GM18909 (cell line): ENCODE data around the gene CCDC201.

Experiments used
- ATAC-seq: cut with Tn5 transposase; IDR thresholded peaks from one replicate; pipeline ENCODE4 v1.9.1; 2021; ENCODE audit warnings: mild to moderate bottlenecking; ENCODE audit not compliant: unreplicated experiment, poor library complexity

Gene CCDC201

DNA sequence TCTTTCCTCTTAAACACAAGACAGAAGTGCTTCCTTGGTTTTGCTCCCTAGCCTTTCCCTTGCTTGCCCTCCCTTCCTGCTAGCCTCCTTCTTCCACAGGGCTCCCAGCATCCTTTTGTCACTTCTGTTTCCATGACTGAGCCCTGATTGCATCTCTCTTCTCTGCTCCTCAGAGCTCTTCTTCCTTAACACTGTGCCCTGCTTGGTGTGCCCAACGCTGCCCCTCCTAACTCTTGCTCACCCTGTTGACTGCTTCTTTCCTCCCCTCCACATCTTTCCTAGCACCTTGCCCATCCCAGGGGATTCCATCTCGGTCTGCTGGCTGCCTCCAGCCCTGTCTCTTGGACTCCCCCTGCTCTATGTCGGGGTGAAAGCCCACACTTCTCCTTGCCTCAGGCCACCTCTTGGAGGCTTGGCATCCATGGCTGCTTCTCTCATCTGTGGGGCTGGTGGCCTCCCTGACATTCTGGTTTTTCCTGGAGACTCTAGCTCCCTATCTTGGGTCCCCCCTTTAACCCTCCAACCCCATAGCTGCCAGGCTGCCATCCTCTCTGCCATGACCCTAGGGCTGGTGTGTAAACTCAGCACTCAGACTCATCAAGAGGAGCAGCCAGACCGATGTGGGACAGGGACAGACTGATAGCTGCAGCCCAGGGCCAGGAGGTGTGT is 21.2 kb upstream of the CCDC201 start:
- no peak for ATAC-seq

DNA sequence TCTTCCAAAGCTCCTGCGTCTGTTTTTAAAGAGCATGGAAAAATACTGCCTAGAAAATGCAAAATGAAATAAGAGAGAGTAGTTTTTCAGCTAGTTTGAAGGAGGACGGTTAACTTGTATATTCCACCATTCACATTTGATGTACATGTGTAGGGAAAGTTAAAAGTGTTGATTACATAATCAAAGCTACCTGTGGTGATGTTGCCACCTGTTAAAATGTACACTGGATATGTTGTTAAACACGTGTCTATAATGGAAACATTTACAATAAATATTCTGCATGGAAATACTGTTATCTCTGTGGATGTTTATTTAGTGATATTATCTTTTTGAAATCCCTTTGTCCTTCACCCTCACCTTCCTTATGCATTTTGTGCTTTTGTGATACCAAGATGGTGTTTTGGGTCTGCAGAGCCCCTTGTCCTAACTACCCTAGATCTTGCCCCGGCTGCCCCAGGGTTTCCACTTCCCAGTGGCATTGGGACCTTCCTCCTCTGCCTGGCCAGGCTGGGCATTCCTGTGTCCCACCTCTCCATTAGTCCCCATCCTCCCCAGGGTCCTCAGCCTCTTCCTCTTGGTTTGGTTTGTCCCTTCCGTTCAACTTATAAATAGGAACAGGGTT is 20.6 kb upstream of the CCDC201 start:
- no peak for ATAC-seq

DNA sequence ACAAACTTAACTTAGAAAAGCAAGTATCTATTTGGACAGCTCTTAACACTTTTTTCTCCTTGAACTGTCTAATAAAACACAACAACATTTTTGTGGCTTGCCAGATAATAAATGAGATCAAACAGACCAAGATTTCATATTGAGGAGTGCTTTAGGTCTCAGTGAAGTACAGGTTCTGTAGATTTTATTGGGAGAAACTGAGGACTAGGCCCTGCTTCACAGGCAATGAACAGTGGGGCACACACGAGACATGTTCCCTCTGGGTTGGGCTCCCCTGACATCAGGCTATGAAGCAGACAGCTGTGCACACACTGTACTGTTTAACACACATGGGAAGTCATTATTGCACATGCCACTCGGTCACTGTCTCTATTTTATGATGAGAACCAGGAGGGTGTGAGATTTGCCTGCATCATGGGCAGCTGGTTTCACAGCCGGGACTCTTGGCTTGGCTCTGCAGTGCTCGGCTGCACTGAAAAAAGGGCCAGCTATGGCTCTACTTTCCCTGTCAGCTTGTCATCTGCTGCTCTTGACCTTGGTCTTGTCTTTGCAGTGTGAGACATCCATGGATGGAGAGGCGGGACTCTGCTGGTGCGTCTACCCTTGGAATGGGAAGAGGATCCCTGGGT is 19.6 kb upstream of the CCDC201 start:
- no peak for ATAC-seq

GRCh38 chr7:45891462-45892402 is 18.9 kb upstream of the CCDC201 start:
- no peak for ATAC-seq

- no peak for ATAC-seq
Observed at GRCh38 chr7:45890902-45891461, 18.1 kb upstream of the CCDC201 start.

DNA sequence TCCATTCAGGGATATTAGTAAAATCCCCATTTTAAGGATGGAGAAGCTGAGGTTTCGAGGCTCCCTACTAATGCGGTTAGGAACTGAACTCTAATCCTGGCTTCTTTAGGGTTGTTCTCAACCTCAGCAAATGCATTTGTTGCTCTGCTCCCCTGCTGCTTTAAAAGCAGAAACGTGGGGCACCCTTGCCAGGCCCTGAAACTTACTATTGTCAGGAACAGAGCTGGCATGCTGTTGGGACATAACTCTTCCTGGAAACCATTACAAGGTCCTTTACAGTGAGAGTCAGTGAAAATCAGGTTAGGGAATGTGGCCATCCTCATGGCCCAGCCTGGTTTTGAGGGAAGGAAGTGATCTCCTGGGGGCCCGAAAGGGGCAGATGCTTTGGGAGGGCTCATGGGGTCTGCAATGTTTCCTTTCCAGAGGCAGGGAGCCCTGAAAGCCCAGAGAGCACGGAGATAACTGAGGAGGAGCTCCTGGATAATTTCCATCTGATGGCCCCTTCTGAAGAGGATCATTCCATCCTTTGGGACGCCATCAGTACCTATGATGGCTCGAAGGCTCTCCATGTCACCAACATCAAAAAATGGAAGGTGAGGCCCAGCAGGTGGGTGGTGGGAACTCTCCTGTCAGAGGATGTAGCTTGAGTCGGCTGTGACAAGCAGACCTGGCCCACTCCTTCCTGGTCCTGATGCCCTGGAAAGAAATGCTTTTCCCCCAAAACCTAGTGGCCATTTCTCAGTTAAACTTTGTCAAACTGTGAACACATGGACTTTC is 17.4 kb upstream of the CCDC201 start:
- ATAC-seq, result no peak

- no peak for ATAC-seq
Observed at GRCh38 chr7:45889367-45890067, 16.6 kb upstream of the CCDC201 start.

GRCh38 chr7:45888993-45889366 is 16.1 kb upstream of the CCDC201 start:
- ATAC-seq, result no peak

DNA sequence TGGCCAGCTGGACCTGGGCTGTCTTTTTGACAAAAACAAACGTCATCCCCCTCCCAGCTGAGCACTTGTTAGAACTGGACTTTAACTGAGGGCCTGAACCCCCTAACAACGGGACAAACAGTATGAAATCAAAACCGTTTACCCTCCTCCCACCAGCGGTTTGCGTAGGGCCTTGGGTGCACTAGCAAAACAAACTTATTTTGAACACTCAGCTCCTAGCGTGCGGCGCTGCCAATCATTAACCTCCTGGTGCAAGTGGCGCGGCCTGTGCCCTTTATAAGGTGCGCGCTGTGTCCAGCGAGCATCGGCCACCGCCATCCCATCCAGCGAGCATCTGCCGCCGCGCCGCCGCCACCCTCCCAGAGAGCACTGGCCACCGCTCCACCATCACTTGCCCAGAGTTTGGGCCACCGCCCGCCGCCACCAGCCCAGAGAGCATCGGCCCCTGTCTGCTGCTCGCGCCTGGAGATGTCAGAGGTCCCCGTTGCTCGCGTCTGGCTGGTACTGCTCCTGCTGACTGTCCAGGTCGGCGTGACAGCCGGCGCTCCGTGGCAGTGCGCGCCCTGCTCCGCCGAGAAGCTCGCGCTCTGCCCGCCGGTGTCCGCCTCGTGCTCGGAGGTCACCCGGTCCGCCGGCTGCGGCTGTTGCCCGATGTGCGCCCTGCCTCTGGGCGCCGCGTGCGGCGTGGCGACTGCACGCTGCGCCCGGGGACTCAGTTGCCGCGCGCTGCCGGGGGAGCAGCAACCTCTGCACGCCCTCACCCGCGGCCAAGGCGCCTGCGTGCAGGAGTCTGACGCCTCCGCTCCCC is 15.5 kb upstream of the CCDC201 start, which contains the start of gene IGFBP1:
Gene IGFBP1 (plus strand): TSS at position 304 of the 808 bp plus-strand sequence. CDS start 165 bp downstream, at position 469.
- ATAC-seq, result no peak

DNA sequence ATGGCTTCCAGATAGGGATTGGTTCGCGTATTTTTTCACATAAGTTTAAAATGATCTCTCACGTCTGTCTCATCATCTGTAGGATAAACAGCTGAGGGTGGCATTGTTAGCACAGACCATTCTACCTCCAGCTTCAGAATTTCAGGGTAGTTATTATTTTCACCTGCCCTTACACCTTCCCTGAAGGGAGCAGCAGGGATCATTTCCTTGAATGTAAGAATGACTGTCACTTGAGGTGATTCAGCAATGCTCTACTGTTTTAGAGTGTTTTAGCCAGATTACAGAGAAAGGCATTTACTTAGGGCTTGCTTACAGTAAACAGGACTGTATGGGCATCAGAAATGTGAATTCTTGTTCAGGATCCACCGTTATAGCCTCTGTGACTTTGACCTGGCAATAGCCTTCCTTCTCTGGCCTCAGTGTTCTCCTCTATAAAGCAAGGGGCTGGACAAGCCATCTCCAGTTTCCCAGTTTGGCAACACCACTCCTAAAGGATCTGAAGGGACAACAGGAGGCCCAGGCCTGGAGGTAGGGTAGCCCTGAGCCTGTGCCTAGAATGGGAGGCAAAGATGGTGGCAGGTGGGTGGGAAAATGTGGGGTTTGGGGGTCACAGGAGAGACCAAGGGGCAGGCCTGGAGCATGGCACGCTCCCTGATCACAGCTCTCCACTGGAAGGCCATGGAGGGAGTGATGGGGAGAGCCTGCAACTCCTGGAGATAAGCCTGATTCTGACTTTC is 14.2 kb upstream of the CCDC201 start:
- ATAC-seq, result no peak

DNA sequence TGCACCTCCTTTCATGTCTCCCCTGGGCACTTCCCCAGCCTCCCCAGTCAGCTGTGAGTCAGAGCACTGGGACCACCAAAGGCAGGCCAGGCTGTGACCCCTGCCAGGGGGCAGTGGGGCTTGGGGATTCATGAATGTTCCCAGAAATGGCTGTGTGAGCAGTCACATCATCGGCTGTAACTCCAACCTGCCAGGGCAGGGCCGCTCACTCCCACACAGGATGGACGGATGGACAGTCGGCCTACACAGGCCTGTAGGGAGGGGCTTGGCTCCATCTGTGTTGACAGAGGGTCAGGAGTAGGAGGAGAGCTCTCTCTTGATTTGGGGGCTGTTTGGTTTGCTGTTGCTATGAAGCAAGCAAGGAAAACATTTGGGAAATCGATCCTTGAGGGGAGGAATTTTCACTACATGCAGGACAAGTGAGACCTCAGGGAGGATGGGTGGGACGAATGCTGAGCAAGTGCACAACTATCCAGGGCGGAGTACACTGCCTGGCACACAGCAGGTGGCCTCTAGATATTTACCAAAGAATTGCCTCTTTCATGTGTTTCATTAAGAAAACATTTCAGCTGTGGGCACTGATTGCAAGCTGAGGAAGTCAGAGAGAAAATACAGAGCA is 12.5 kb upstream of the CCDC201 start:
- no peak for ATAC-seq

DNA sequence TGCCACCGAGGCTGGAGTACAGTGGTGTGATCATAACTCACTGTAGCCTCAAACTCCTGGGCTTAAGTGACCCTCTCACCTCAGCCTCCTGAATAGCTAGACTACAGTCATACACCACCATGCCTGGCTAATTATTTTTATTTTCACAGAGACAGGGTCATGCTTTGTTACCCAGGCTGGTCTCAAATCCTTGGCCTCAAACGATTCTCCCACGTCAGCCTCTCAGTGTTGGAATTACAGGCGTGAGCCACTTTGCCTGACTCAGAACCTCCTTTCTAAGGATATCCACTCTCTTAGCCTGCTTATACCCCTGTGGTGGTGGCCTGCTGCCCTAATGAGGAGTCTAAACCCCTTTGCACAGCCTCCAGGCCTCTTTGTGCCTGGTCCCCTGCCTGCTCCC is 11.3 kb upstream of the CCDC201 start:
- ATAC-seq, result no peak

DNA sequence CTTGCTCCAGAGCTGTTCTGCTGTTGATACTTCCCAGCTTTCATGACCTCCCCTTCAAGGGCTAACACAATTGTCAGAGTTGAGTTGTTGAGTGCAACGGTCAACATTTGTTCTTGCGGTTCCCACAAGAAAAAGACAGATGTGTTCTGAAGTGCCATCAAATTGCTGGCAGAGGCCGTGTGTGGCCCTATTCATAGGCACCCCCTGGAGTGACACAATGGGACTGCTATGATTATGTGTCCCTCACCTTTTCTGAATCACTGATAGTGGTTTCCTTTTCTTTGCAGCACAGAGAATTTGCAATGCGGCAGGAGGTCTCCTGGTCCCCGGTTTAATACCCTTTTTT is 9.6 kb upstream of the CCDC201 start:
- no peak for ATAC-seq

DNA sequence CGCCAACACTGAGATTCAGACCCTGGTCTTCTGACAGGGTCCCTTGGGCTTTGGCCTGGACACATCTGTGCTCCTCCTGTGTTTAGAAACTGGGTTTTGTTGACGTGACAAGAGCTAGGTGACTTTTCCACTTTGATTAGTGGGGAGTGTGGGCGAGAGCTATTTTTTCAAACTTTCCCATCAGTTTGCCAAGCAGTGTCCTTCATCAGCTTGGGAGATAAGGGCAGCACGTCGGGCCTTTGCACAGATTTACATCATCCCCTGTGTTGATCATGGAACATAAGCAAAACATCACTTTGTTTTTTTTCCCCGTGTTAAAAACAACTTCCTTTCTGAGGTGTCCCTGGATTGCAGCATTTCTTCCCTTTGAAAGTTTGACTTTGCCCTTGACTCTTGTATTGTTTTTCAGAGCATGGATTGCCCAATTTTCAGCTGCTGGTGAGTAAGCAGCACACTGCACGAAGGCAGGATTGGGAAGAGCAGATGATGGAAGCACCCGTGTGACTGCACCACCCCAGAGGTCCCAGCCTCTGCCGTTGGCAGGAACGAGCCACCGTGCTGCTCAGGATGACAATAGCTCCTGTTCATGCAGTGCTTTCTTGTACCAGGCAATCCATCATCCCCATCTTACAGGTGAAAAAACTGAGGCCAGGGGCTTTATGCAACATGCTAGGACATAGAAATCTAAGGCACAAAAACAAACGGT is 9.0 kb upstream of the CCDC201 start:
- no peak for ATAC-seq

GRCh38 chr7:45881280-45881758 is 8.4 kb upstream of the CCDC201 start:
- no peak for ATAC-seq

- ATAC-seq, result no peak
Observed at GRCh38 chr7:45880433-45880860, 7.6 kb upstream of the CCDC201 start.
